DND-41 (cell line): ENCODE data around the gene SRRM3.
"Not testable (repeated sequence)": the region's sequence is repeated elsewhere in the genome, so short reads cannot be mapped to it uniquely, and the experiment has no call there.

Experiments used
- EZH2 ChIP-seq: IDR thresholded peaks from 3 replicates; pipeline ENCODE4 v1.6.1; 2012; ENCODE audit warnings: borderline replicate concordance, low read depth, mild to moderate bottlenecking, moderate library complexity, low read length, inconsistent platforms; ENCODE audit not compliant: severe bottlenecking
- TF ChIP-seq, protein P1 (sequence below): IDR thresholded peaks from 2 replicates; pipeline ENCODE4 v1.5.1; 2012; ENCODE audit warnings: borderline replicate concordance, low read length, moderate library complexity, mild to moderate bottlenecking; ENCODE audit not compliant: poor library complexity, severe bottlenecking; ENCODE audit errors: extremely low read depth

GRCh38 chr7:76271384-76271783, 69.7 kb downstream of the SRRM3 start:
- TF ChIP-seq, protein P1, sequence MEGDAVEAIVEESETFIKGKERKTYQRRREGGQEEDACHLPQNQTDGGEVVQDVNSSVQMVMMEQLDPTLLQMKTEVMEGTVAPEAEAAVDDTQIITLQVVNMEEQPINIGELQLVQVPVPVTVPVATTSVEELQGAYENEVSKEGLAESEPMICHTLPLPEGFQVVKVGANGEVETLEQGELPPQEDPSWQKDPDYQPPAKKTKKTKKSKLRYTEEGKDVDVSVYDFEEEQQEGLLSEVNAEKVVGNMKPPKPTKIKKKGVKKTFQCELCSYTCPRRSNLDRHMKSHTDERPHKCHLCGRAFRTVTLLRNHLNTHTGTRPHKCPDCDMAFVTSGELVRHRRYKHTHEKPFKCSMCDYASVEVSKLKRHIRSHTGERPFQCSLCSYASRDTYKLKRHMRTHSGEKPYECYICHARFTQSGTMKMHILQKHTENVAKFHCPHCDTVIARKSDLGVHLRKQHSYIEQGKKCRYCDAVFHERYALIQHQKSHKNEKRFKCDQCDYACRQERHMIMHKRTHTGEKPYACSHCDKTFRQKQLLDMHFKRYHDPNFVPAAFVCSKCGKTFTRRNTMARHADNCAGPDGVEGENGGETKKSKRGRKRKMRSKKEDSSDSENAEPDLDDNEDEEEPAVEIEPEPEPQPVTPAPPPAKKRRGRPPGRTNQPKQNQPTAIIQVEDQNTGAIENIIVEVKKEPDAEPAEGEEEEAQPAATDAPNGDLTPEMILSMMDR = not testable (repeated sequence)
- TF ChIP-seq EZH2 = not testable (repeated sequence)
